Measurements from ENCODE around the gene ZSWIM3. TPM values are rescaled to one million over a fixed set of nuclear protein-coding genes. Genes with fewer than 3 reads are reported as not detected.

The ZSWIM3 gene
- total and polyA plus RNA-seq, 8 donors: 0.46 to 2.2 (median 1.3) TPM

- no peak for FAIRE-seq
- no peak overlapping the region for H3K27ac ChIP-seq
- WGBS, 2 donors: 82 to 84% methylated on average over 16 of the region's 16 CpGs
- no peaks in the 10 kb centered on the region for H3K9me3 ChIP-seq
- peaks cover 0 to 35% (median 0%) of the 10 kb centered on the region in 3 donors for H3K36me3 ChIP-seq
- no peaks in the 10 kb centered on the region for H3K4me1 ChIP-seq
- TF ChIP-seq, protein P1, sequence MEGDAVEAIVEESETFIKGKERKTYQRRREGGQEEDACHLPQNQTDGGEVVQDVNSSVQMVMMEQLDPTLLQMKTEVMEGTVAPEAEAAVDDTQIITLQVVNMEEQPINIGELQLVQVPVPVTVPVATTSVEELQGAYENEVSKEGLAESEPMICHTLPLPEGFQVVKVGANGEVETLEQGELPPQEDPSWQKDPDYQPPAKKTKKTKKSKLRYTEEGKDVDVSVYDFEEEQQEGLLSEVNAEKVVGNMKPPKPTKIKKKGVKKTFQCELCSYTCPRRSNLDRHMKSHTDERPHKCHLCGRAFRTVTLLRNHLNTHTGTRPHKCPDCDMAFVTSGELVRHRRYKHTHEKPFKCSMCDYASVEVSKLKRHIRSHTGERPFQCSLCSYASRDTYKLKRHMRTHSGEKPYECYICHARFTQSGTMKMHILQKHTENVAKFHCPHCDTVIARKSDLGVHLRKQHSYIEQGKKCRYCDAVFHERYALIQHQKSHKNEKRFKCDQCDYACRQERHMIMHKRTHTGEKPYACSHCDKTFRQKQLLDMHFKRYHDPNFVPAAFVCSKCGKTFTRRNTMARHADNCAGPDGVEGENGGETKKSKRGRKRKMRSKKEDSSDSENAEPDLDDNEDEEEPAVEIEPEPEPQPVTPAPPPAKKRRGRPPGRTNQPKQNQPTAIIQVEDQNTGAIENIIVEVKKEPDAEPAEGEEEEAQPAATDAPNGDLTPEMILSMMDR (IDR thresholded peaks at IDR 0.05): no peak
- no peak for ATAC-seq
- no peak for DNase-seq
- no peaks in the 10 kb centered on the region for H3K27me3 ChIP-seq
- intact Hi-C loops (cut with DNase I): no loop called here
- no peak overlapping the region for H3K4me3 ChIP-seq
Observed at GRCh38 chr20:45904583-45905504, 47.4 kb downstream of the ZSWIM3 start.

DNA sequence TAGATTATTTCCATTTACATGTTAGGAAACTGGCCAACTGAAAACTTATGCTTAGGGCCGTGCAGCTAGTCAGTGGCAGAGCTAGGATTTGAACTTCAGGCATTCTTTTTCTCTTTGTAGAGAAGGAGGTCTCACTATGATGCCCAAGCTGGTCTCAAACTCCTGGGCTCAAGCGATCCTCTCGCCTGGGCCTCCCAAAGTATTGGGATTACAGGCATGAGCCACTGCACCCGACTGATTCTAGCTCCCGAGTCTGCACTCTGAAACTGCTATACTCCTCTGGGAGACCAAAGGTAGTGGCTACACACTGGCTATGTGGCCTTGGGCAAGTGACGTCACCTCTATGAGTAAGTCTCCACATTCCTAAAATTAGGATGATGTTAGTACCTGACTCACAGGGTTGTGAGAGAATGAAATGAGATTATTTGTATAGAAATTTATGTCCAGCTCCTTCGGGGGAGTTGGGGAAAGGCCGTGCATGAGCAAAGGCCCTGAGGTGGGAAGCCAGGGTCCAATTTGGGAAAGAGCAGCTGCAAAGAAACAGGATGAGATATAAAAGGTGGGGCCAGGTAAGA, 48.2 kb downstream of the ZSWIM3 start:
- 82 to 90% methylated on average over 8 of the region's 8 CpGs for WGBS, 2 donors
- H3K4me3 ChIP-seq: no peak overlapping the region
- FAIRE-seq (no peak), DNase-seq (no peak), ATAC-seq (peak in 1 of 4 donors; percentile 43)
- no peaks in the 10 kb centered on the region for H3K27me3 ChIP-seq
- H3K36me3 ChIP-seq: peaks cover 0 to 31% (median 0%) of the 10 kb centered on the region in 3 donors
- no peaks in the 10 kb centered on the region for H3K4me1 ChIP-seq
- TF ChIP-seq, protein P1 (IDR thresholded peaks at IDR 0.05): no peak
- H3K27ac ChIP-seq: no peak overlapping the region
- H3K9me3 ChIP-seq: no peaks in the 10 kb centered on the region
- intact Hi-C loops (cut with DNase I): no loop called here

DNA sequence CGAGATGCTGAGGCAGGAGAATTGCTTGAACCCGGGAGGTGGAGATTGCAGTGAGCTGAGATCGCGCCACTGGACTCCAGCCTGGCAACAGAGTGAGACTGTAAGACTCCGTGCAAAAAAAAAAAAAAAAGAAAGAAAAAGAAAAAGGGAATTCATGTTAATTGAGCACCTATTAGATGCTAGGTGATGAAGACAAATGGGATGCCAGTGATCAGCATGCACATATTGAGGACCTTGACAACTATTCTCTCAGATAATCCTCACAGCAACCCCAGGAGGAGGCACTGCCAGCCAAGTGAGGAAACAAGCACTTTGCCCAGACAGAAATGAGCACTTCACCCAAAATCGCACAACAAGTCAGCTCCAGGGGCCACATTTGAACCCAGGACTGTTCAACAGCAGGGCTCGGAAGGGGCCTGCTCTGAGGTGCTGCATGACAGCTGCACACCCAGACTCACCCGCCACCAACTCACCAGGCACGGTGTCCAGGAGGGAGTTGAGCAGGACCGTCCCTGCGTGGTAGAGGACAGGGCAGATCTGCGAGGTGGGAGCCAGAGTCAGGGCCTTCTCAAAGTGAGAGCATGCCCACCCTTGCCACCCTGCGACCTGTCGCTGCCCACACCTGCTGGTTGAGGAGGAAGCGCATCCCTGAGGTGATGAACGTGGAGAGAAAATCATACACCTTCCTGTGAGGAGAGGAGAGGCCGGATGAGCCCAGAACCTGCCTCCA, 50.0 kb downstream of the ZSWIM3 start:
- peak in 1 of 6 donors; percentile 17 for DNase-seq
- 94% methylated on average over 17 of the region's 17 CpGs for whole genome bisulfite sequencing, 2 donors
- peaks cover 0 to 19% (median 0%) of the 10 kb centered on the region in 3 donors for H3K36me3 ChIP-seq
- FAIRE-seq: no peak
- TF ChIP-seq, protein P1 (IDR thresholded peaks at IDR 0.05): no peak
- no peak overlapping the region for H3K27ac ChIP-seq
- no peak overlapping the region for H3K4me3 ChIP-seq
- intact Hi-C loops (cut with DNase I): no loop called here
- H3K27me3 ChIP-seq: no peaks in the 10 kb centered on the region
- no peak for ATAC-seq
- no peaks in the 10 kb centered on the region for H3K4me1 ChIP-seq
- no peaks in the 10 kb centered on the region for H3K9me3 ChIP-seq

DNA sequence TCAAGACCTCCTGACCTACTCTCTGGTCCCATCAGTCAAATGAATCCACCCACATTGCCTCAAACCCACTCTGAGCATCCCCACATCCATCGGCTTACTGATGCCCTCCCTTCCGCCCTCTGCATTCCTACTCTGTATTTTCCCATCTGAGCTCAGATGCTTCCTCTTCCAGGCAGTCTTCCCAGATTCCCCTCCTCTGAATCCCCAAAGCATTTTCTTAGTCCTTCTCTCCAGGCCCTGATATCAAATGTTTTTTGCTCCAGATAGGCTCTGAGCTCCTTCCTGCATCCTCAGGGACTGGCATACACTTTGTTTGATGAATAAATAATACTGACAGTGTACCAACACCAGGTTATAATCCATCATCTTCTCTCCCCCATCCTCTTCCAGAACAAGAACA, 50.7 kb downstream of the ZSWIM3 start:
- DNase-seq (no peak), ATAC-seq (no peak), FAIRE-seq (no peak)
- TF ChIP-seq, protein P1 (IDR thresholded peaks at IDR 0.05): no peak
- intact Hi-C loops (cut with DNase I): no loop called here
- Histone ChIP-seq H3K9me3 (no peaks in the 10 kb centered on the region), H3K4me3 (no peak overlapping the region), H3K27me3 (no peaks in the 10 kb centered on the region), H3K27ac (no peak overlapping the region), H3K36me3 (peaks cover 0 to 19% (median 0%) of the 10 kb centered on the region in 3 donors), H3K4me1 (no peaks in the 10 kb centered on the region)
- WGBS, 2 donors: 93 to 98% methylated on average over 2 of the region's 2 CpGs
